ENCODE measurements around the gene USO1.

DNA sequence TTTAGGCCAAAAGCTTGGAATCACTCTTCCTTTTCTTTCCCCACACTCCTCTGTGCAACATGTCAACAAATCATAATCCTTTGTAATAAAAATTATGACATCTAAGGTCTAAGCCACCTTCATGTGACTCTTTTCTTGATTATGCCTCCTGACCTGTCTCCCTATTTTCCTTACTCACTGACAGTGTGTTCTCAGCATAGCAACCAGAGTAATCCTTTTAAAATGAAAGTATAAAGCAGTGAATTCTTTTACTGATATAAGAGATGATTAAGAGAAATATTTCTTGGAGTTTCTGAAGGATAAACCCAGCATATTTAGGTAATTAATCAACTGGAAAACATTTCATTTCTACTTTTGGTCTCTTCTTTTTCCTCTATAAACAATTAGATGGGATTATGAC, 44.7 kb downstream of the USO1 start:
- TF ChIP-seq, protein P1, sequence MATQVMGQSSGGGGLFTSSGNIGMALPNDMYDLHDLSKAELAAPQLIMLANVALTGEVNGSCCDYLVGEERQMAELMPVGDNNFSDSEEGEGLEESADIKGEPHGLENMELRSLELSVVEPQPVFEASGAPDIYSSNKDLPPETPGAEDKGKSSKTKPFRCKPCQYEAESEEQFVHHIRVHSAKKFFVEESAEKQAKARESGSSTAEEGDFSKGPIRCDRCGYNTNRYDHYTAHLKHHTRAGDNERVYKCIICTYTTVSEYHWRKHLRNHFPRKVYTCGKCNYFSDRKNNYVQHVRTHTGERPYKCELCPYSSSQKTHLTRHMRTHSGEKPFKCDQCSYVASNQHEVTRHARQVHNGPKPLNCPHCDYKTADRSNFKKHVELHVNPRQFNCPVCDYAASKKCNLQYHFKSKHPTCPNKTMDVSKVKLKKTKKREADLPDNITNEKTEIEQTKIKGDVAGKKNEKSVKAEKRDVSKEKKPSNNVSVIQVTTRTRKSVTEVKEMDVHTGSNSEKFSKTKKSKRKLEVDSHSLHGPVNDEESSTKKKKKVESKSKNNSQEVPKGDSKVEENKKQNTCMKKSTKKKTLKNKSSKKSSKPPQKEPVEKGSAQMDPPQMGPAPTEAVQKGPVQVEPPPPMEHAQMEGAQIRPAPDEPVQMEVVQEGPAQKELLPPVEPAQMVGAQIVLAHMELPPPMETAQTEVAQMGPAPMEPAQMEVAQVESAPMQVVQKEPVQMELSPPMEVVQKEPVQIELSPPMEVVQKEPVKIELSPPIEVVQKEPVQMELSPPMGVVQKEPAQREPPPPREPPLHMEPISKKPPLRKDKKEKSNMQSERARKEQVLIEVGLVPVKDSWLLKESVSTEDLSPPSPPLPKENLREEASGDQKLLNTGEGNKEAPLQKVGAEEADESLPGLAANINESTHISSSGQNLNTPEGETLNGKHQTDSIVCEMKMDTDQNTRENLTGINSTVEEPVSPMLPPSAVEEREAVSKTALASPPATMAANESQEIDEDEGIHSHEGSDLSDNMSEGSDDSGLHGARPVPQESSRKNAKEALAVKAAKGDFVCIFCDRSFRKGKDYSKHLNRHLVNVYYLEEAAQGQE (IDR thresholded peaks at IDR 0.05; ENCODE audit: insufficient read depth in 1 of 2, low read depth in 2 of 2, low read length in 2 of 2), result no peak
- no peak for TF ChIP-seq TAF1 (IDR thresholded peaks at IDR 0.05; ENCODE audit: borderline replicate concordance, insufficient read depth, low read length)

Data from PFSK-1 (cell line).